Muscle of leg (tissue), 11 donors: ENCODE data around the gene G6PC1. TPM values are rescaled to one million over a fixed set of nuclear protein-coding genes. Genes with fewer than 3 reads are reported as not detected.
"Not testable (repeated sequence)": the region's sequence is repeated elsewhere in the genome, so short reads cannot be mapped to it uniquely, and the experiment has no call there.

Experiments used
- DNase-seq: peaks from one replicate; pipeline ENCODE4 v3.0.0; 2013
- H3K27ac ChIP-seq: one replicate; pipeline ENCODE4 v1.5.1; 2013; ENCODE audit warnings: mild to moderate bottlenecking, low read length, control low read depth
- H3K27me3 ChIP-seq: one replicate; pipeline ENCODE4 v1.6.1; 2013; ENCODE audit warnings: low read length; ENCODE audit not compliant: control insufficient read depth, insufficient read depth
- H3K36me3 ChIP-seq: one replicate; pipeline ENCODE4 v1.6.1; 2013; ENCODE audit warnings: low read length; ENCODE audit not compliant: control insufficient read depth, insufficient read depth
- H3K4me1 ChIP-seq: one replicate; pipeline ENCODE4 v1.6.1; 2013; ENCODE audit warnings: low read length; ENCODE audit not compliant: control insufficient read depth, insufficient read depth
- H3K4me3 ChIP-seq: one replicate; pipeline ENCODE4 v1.5.1; 2013; ENCODE audit warnings: low read length, control low read depth
- H3K9me3 ChIP-seq: replicated peaks from 2 replicates; pipeline ENCODE4 v1.6.1; 2013; ENCODE audit warnings: low read depth, low read length; ENCODE audit not compliant: control insufficient read depth
- WGBS: methylation state at CpG from one replicate; pipeline ENCODE4 v1.1.5; 2013; ENCODE audit warnings: missing lambda C conversion rate; ENCODE audit not compliant: insufficient coverage; 5-methylcytosine and 5-hydroxymethylcytosine counted together
- polyA plus RNA-seq, 8 donors: library from polyadenylated mRNA; unstranded; fragments of 120-200 nt; gene quantifications; one replicate each; pipeline versions ENCODE4 v1.2.1 to v1.2.3, GENCODE V29; 2013; ENCODE audit warnings: inconsistent platforms in 1 of 8, low replicate concordance in 1 of 8; ENCODE audit not compliant: insufficient read length in 8 of 8, insufficient read depth in 1 of 8
- total RNA-seq: library from RNA; stranded (reverse); fragments of 120-200 nt; gene quantifications from one replicate; pipeline ENCODE4 v1.2.4, GENCODE V29; 2013

G6PC1 gene
- total and polyA plus RNA-seq, 9 donors: 0.08 to 0.43 (median 0.26) TPM; not detected in 6

DNA sequence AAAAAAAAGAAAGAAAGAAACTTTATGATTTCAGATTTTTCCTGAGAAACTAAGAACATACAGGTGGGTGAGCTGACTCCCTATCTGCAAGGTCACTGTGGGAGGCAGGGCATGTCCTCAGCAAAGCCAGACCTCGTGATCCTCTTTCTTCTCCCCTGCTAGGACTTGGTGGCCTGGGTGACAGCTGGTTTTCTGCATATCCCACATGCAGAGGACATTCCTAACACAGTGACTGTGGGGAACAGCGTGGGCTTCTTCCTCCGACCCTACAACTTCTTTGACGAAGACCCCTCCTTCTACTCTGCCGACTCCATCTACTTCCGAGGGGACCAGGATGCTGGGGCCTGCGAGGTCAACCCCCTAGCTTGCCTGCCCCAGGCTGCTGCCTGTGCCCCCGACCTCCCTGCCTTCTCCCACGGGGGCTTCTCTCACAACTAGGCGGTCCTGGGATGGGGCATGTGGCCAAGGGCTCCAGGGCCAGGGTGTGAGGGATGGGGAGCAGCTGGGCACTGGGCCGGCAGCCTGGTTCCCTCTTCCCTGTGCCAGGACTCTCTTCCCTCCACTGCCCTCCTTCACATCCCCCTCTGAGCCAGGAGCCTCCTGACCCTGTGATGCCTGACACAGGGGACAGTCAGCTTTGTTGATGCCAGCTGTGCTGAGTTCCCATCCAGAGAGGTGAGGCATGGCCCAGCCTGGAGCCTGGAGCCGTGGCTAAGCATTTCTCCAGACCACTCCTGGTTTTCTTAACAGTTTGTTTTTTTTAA, 26.5 kb upstream of the G6PC1 start:
- H3K27ac ChIP-seq: not testable (repeated sequence)

DNA sequence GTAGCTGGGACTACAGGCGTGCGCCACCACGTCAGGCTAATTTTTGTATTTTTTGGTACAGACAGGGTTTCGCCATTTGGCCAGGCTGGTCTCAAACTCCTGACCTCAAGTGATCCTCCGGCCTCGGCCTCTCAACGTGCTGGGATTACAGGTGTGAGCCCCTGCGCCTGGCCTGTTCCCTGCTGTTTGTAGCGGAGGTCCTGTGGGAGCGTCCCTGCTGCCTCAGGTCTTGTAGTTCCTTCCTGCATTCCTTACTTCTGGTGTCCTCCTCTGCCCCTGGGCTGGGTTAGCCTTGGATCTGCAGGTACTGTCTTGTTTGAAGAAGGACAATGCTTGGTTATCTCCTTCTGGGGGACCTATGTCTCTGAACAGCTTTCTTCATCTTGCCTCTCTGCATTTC, 23.6 kb upstream of the G6PC1 start:
- Histone ChIP-seq H3K27me3 (peaks cover 16% of the 10 kb centered on the region), H3K9me3 (no peaks in the 10 kb centered on the region), H3K4me1 (peaks cover 4% of the 10 kb centered on the region), H3K4me3 (no peak overlapping the region), H3K36me3 (no peaks in the 10 kb centered on the region), H3K27ac (no peak overlapping the region)
- 94% methylated on average over 6 of the region's 10 CpGs for WGBS
- DNase-seq: no peak

More for the DNA sequence above, 26.5 kb upstream of the G6PC1 start:
- peaks cover 12% of the 10 kb centered on the region for H3K27me3 ChIP-seq
- H3K9me3 ChIP-seq, H3K36me3 ChIP-seq, H3K4me3 ChIP-seq, H3K4me1 ChIP-seq, DNase-seq: not testable (repeated sequence)
- 66% methylated on average over 2 of the region's 12 CpGs for WGBS

DNA sequence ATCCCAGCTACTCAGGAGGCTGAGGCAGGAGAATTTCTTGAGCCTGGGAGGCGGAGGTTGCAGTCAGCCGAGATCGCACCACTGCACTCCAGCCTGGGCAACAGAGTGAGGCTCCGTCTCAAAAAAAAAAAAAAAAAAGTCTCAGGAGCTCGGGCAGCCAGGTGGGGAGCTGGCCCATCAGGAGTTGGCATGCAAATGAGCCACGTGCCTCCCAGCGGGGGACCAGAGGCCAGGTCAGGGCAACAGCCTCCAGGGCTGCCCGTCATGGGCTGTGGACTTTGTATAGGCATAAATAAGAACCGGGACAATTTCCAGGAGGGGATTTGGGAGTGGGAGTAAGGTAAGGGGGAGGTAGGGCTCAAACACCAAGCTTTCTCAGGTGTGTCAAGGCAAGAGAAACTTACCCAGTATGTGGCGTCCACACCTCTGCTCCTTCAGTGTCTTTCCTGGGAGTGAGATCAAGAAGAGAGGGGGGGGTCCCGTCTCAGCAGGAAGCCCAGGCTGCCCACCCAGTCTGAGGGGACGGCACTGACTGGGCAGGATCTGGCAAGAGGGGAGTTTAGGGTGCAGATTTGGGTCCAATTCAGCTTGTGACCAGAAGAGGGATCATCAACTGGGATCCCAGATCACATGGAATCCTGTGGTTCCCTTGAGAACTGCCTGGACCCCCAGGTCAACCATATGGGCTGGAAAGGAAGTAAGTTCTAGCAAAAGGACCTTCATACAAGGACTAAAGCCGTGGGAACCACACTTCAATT, 22.3 kb upstream of the G6PC1 start:
- Histone ChIP-seq H3K27me3 (peaks cover 16% of the 10 kb centered on the region), H3K4me3 (no peak overlapping the region), H3K9me3 (no peaks in the 10 kb centered on the region), H3K4me1 (peaks cover 4% of the 10 kb centered on the region), H3K27ac (no peak overlapping the region), H3K36me3 (no peaks in the 10 kb centered on the region)
- DNase-seq: peak; percentile 40
- WGBS: 26% methylated on average over 9 of the region's 13 CpGs

DNA sequence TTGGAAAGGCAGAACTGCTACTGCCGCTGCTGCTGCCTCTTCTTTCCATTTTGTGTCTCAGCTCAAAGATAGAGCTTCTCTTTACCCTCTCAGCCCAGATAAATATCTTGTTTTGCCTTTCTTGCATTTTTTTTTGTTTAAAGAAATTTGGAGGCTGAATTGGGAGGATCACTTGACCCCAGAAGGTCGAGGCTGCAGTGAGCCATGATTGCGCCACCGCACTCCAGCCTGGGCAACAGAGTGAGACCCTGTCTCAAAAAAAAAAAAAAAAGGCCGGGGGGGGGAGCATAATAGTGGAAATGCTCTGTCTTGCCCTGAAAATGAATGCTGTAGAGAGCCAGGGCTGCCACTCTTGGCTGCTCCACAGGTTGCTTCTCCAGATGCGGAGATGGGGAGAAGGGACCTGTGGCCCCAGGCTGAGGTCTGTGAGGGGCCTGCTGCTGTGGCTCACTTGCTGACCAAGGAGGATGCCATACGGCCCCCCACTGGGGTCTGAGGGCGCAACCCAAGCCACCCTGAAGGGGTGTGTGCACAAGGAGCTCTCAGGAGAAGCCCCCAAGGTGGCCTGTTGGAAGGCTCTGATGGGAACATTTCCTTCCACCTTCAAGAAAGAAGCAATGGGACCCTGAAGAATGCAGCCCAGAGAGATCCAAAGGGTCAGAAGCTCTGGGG, 21.5 kb upstream of the G6PC1 start:
- Histone ChIP-seq H3K27me3 (peaks cover 16% of the 10 kb centered on the region), H3K36me3 (no peaks in the 10 kb centered on the region), H3K4me3 (no peak overlapping the region), H3K4me1 (peaks cover 4% of the 10 kb centered on the region), H3K9me3 (no peaks in the 10 kb centered on the region), H3K27ac (peak overlapping the region; percentile 37)
- WGBS: 88% methylated on average over 5 of the region's 8 CpGs
- DNase-seq: no peak

DNA sequence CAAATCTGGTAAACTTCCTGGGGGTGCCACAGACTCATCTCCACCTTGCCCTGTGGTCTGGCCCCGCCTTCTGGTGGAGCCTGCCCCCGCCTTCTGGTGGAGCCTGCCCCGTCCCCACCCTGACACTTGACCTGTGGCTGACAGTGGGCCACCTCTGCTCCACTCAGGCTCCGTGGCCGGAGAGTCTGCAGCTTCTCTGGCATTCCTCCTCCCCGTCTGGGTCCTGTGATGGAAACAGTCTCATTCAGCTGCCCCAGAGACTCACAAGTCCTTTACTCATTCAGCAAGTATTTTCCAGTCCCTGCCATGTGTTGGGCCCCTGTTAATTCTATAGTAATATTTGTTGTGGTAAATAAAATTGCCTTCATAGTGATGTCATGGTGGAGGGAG, 21.0 kb upstream of the G6PC1 start:
- no peak overlapping the region for H3K27ac ChIP-seq
- peaks cover 16% of the 10 kb centered on the region for H3K27me3 ChIP-seq
- WGBS: 19% methylated on average over 5 of the region's 6 CpGs
- peak; percentile 50 for DNase-seq
- H3K4me3 ChIP-seq: no peak overlapping the region
- H3K4me1 ChIP-seq: peaks cover 4% of the 10 kb centered on the region
- H3K9me3 ChIP-seq: no peaks in the 10 kb centered on the region
- no peaks in the 10 kb centered on the region for H3K36me3 ChIP-seq

DNA sequence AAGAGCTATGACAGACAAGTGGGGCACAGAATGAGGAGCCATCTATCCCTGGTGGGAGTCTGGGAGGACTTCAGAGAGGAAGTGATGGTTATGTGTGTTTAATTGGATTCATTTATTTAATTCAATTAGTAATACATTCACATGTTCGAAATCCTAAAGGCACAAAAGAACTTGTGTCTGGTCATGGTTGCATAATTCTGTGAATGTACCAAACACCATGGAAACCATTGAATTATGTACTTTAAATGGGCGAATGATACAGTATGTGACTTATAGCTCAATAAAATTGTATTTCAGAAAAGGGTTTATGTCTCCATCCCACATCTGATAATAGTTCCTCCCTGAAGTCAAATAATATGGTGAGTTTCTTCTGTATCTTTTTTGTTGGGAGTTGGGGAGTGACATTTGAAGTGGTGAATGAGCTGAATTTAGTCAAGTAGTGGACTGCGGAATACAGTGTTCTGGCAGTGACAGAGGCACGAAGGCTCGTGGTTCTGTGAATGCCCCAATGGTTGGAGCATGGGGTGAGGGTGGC, 19.8 kb upstream of the G6PC1 start:
- no peak for DNase-seq
- Histone ChIP-seq H3K36me3 (no peaks in the 10 kb centered on the region), H3K4me3 (no peak overlapping the region), H3K27me3 (peaks cover 16% of the 10 kb centered on the region), H3K9me3 (no peaks in the 10 kb centered on the region), H3K27ac (no peak overlapping the region), H3K4me1 (peaks cover 4% of the 10 kb centered on the region)
- 72% methylated on average over 3 of the region's 5 CpGs for whole genome bisulfite sequencing

- not testable (repeated sequence) for H3K4me3 ChIP-seq, H3K4me1 ChIP-seq, H3K36me3 ChIP-seq, H3K27ac ChIP-seq, H3K9me3 ChIP-seq, DNase-seq
- peaks cover 16% of the 10 kb centered on the region for H3K27me3 ChIP-seq
- 82% methylated on average over 2 of the region's 6 CpGs for WGBS
Observed at GRCh38 chr17:42881706-42882105, 18.9 kb upstream of the G6PC1 start.

- H3K27me3 ChIP-seq: peaks cover 16% of the 10 kb centered on the region
- H3K36me3 ChIP-seq: no peaks in the 10 kb centered on the region
- H3K9me3 ChIP-seq: no peaks in the 10 kb centered on the region
- 95% methylated on average over 6 of the region's 8 CpGs for WGBS
- no peak overlapping the region for H3K4me3 ChIP-seq
- H3K4me1 ChIP-seq: peaks cover 7% of the 10 kb centered on the region
- H3K27ac ChIP-seq: no peak overlapping the region
- no peak for DNase-seq
Observed at GRCh38 chr17:42882166-42882565, 18.4 kb upstream of the G6PC1 start.

- Histone ChIP-seq H3K27ac (no peak overlapping the region), H3K9me3 (no peaks in the 10 kb centered on the region), H3K27me3 (peaks cover 4% of the 10 kb centered on the region), H3K4me3 (no peak overlapping the region), H3K36me3 (no peaks in the 10 kb centered on the region), H3K4me1 (peaks cover 7% of the 10 kb centered on the region)
- DNase-seq: no peak
- WGBS: 100% methylated on average over 1 of the region's 7 CpGs
Observed at GRCh38 chr17:42883802-42884558, 16.6 kb upstream of the G6PC1 start.
